ENCODE data around the gene CCDC146. TPM values are rescaled to one million over a fixed set of nuclear protein-coding genes. Genes with fewer than 3 reads are reported as not detected.
A peak's percentile ranks its signal among the peaks of the same experiment; 100 is the strongest.

The CCDC146 gene
- total RNA-seq, 1 donor from 2014 or later, result 20.6 TPM

- no peak for TF ChIP-seq CTCF (IDR thresholded peaks at IDR 0.05)
- TF ChIP-seq POLR2A (IDR thresholded peaks at IDR 0.05), result no peak
- no peak for TF ChIP-seq POLR2AphosphoS5 (IDR thresholded peaks at IDR 0.05; ENCODE audit: insufficient read depth in 1 of 2, low read depth in 1 of 2)
- Histone ChIP-seq H3K27ac (no peak overlapping the region), H3K36me3 (no peaks in the 10 kb centered on the region), H3K4me1 (peaks cover 3% of the 10 kb centered on the region), H3K27me3 (no peaks in the 10 kb centered on the region), H3K9me3 (no peaks in the 10 kb centered on the region), H3K4me3 (no peak overlapping the region)
- no peak for DNase-seq (ENCODE audit: extremely low spot score in 2 of 2)
- intact Hi-C loops (cut with DNase I), result no loop called here
These were observed 184.0 kb downstream of the CCDC146 start for GRCh38 chr7:77306231-77307067.

- peaks cover 3% of the 10 kb centered on the region for H3K4me1 ChIP-seq
- no peak for TF ChIP-seq POLR2A (IDR thresholded peaks at IDR 0.05)
- no peaks in the 10 kb centered on the region for H3K36me3 ChIP-seq
- no peaks in the 10 kb centered on the region for H3K27me3 ChIP-seq
- H3K27ac ChIP-seq, result no peak overlapping the region
- no peaks in the 10 kb centered on the region for H3K9me3 ChIP-seq
- H3K4me3 ChIP-seq, result no peak overlapping the region
- DNase-seq (ENCODE audit: extremely low spot score in 2 of 2), result no peak
- intact Hi-C loops (cut with DNase I), result no loop called here
These were observed 186.4 kb downstream of the CCDC146 start for GRCh38 chr7:77308792-77309191.

- Histone ChIP-seq H3K27me3 (no peaks in the 10 kb centered on the region), H3K27ac (no peak overlapping the region), H3K4me3 (no peak overlapping the region), H3K9me3 (no peaks in the 10 kb centered on the region), H3K4me1 (peaks cover 3% of the 10 kb centered on the region), H3K36me3 (no peaks in the 10 kb centered on the region)
- DNase-seq (ENCODE audit: extremely low spot score in 2 of 2), result no peak
- peak in 1 of 2 donors; percentile 32 for TF ChIP-seq POLR2AphosphoS5 (IDR thresholded peaks at IDR 0.05; ENCODE audit: insufficient read depth in 1 of 2, low read depth in 1 of 2)
- TF ChIP-seq POLR2A (IDR thresholded peaks at IDR 0.05), result no peak
- TF ChIP-seq CTCF (IDR thresholded peaks at IDR 0.05), result no peak
- intact Hi-C loops (cut with DNase I), result no loop called here
These were observed 187.4 kb downstream of the CCDC146 start for GRCh38 chr7:77309714-77310220.

GRCh38 chr7:77310982-77311381 is 188.6 kb downstream of the CCDC146 start:
- Histone ChIP-seq H3K4me1 (peaks cover 3% of the 10 kb centered on the region), H3K36me3 (no peaks in the 10 kb centered on the region), H3K27me3 (no peaks in the 10 kb centered on the region), H3K9me3 (no peaks in the 10 kb centered on the region), H3K27ac (no peak overlapping the region), H3K4me3 (no peak overlapping the region)
- no peak for DNase-seq (ENCODE audit: extremely low spot score in 2 of 2)
- TF ChIP-seq POLR2A (IDR thresholded peaks at IDR 0.05) (no peak), POLR2AphosphoS5 (IDR thresholded peaks at IDR 0.05; ENCODE audit: insufficient read depth in 1 of 2, low read depth in 1 of 2) (no peak), CTCF (IDR thresholded peaks at IDR 0.05) (no peak)
- intact Hi-C loops (cut with DNase I), result no loop called here

GRCh38 chr7:77313085-77313484 is 190.7 kb downstream of the CCDC146 start:
- Histone ChIP-seq H3K4me3 (no peak overlapping the region), H3K36me3 (no peaks in the 10 kb centered on the region), H3K27me3 (no peaks in the 10 kb centered on the region), H3K9me3 (no peaks in the 10 kb centered on the region), H3K27ac (no peak overlapping the region), H3K4me1 (peaks cover 3% of the 10 kb centered on the region)
- intact Hi-C loops (cut with DNase I), result no loop called here
- no peak for DNase-seq (ENCODE audit: extremely low spot score in 2 of 2)
- TF ChIP-seq POLR2A (IDR thresholded peaks at IDR 0.05), result no peak
- no peak for TF ChIP-seq POLR2AphosphoS5 (IDR thresholded peaks at IDR 0.05; ENCODE audit: insufficient read depth in 1 of 2, low read depth in 1 of 2)
- no peak for TF ChIP-seq CTCF (IDR thresholded peaks at IDR 0.05)

All from vagina (tissue), 2 donors.